Measurements from ENCODE around the gene EIF3L. TPM values are rescaled to one million over a fixed set of nuclear protein-coding genes. Genes with fewer than 3 reads are reported as not detected.
A peak's percentile ranks its signal among the peaks of the same experiment; 100 is the strongest.

The EIF3L gene
- total RNA-seq, 2 donors from 2014 or later = 358 to 451 TPM

DNA sequence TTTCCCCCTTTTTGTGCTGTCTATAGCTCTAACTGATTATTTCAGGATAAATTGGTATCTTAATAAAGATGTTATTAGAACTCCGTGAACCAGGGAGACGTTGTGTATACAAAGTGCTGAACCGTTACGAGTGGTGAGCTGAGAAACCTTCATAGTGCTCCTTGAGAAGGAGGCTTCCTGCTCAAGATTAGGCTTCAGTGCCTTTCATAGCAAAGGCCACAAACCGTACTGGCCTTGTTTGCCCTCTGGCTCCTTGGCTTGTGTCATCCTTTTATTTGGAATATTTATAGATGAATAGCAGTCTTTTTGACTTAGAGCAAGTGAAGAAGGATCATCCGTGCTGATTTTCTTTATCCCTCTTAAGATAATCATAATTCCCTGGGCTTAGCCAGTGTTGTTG is 16.3 kb downstream of the EIF3L start:
- Histone ChIP-seq H3K27me3 (no peaks in the 10 kb centered on the region), H3K4me3 (no peak overlapping the region), H3K27ac (no peak overlapping the region), H3K9ac (ENCODE audit: low read depth in 2 of 2, low read length in 2 of 2) (no peak overlapping the region), H3K9me3 (no peaks in the 10 kb centered on the region), H3K4me1 (no peaks in the 10 kb centered on the region), H3K36me3 (peaks cover 29% of the 10 kb centered on the region)
- TF ChIP-seq, protein P1, sequence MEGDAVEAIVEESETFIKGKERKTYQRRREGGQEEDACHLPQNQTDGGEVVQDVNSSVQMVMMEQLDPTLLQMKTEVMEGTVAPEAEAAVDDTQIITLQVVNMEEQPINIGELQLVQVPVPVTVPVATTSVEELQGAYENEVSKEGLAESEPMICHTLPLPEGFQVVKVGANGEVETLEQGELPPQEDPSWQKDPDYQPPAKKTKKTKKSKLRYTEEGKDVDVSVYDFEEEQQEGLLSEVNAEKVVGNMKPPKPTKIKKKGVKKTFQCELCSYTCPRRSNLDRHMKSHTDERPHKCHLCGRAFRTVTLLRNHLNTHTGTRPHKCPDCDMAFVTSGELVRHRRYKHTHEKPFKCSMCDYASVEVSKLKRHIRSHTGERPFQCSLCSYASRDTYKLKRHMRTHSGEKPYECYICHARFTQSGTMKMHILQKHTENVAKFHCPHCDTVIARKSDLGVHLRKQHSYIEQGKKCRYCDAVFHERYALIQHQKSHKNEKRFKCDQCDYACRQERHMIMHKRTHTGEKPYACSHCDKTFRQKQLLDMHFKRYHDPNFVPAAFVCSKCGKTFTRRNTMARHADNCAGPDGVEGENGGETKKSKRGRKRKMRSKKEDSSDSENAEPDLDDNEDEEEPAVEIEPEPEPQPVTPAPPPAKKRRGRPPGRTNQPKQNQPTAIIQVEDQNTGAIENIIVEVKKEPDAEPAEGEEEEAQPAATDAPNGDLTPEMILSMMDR (IDR thresholded peaks at IDR 0.05) = no peak
- DNase-seq = no peak
- intact Hi-C loops (cut with DNase I) = no loop called here

DNA sequence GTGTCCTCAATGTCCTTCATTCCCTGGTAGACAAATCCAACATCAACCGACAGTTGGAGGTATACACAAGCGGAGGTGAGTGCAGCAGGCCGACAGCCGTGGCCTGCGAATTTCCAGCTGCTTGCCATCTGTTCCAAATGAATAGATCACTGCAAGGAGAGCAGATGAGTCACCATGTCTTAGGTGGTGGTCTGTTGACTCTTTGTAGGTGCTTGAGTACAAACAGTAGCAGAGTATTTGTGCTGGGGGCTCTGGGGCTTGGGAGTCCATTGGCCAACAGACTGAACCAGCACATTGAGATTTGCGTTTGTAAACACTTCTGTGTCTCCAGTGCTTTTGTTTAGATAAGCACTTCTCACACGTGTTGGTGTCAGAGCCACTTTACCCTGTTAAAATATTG is 21.1 kb downstream of the EIF3L start:
- TF ChIP-seq, protein P1 (IDR thresholded peaks at IDR 0.05) = no peak
- intact Hi-C loops (cut with DNase I) = no loop called here
- no peak overlapping the region for H3K27ac ChIP-seq
- H3K36me3 ChIP-seq = peaks cover 39% of the 10 kb centered on the region
- no peak for DNase-seq
- no peak overlapping the region for H3K4me3 ChIP-seq
- no peak overlapping the region for H3K9ac ChIP-seq (ENCODE audit: low read depth in 2 of 2, low read length in 2 of 2)
- no peaks in the 10 kb centered on the region for H3K4me1 ChIP-seq
- no peaks in the 10 kb centered on the region for H3K27me3 ChIP-seq
- no peaks in the 10 kb centered on the region for H3K9me3 ChIP-seq

DNA sequence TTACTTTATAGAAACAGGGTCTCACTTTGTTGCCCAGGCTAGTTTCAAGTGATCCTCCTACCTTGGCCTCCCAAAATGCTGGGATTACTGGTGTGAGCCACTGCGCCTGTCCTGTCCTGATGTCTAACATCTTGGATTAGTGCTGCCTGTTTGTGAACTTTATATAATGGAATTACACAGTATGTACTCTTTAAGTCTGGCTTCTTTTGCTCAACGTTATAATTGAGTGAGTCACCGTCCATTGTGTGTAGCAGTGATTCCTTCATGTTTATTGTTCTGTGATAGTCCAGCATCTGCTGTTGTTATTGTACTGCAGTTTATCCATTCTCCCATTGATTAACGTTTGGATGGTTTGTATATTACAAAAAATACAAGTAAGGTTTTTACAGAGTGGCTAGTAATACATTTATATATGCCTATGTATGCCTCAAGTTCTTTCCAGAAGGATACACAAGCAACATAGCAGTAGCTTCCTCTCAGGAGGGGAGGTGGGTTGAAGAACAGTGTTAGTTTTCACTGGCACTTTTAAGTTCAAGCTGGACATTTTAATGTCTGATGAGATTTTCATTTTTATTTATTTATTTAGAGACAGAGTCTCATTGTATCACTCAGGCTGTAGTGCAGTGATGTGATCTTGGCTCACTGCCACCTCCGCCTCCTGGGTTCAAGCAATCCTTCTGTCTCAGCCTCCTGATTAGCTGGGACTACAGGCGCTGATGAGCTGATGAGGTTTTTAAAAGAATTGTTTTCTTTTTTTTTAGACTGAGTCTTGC is 31.6 kb downstream of the EIF3L start:
- TF ChIP-seq, protein P1 (IDR thresholded peaks at IDR 0.05) = no peak
- Histone ChIP-seq H3K9me3 (no peaks in the 10 kb centered on the region), H3K27me3 (no peaks in the 10 kb centered on the region), H3K27ac (no peak overlapping the region), H3K4me1 (no peaks in the 10 kb centered on the region), H3K9ac (ENCODE audit: low read depth in 2 of 2, low read length in 2 of 2) (no peak overlapping the region), H3K36me3 (peaks cover 13% of the 10 kb centered on the region), H3K4me3 (no peak overlapping the region)
- intact Hi-C loops (cut with DNase I) = no loop called here
- DNase-seq = no peak

DNA sequence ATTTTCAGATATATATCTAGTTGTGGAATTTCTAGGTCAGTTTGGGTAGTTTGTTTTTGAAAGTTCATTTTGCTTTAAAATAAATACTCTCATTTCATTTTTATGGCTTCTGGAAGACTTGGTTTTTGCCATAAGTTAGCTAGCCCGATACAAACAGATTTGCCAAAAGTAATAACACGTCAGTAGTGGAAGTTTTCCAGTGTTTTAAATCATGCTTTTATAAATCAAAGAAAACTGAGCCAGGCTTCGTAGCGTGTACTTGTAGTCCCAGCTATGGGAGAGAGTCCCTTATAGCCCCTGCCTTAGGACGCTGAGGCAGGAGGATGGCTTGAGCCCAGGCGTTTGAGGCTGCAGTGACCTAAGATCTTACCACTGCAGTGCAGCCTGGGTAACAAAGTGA is 35.2 kb downstream of the EIF3L start:
- H3K4me1 ChIP-seq = no peaks in the 10 kb centered on the region
- intact Hi-C loops (cut with DNase I) = no loop called here

DNA sequence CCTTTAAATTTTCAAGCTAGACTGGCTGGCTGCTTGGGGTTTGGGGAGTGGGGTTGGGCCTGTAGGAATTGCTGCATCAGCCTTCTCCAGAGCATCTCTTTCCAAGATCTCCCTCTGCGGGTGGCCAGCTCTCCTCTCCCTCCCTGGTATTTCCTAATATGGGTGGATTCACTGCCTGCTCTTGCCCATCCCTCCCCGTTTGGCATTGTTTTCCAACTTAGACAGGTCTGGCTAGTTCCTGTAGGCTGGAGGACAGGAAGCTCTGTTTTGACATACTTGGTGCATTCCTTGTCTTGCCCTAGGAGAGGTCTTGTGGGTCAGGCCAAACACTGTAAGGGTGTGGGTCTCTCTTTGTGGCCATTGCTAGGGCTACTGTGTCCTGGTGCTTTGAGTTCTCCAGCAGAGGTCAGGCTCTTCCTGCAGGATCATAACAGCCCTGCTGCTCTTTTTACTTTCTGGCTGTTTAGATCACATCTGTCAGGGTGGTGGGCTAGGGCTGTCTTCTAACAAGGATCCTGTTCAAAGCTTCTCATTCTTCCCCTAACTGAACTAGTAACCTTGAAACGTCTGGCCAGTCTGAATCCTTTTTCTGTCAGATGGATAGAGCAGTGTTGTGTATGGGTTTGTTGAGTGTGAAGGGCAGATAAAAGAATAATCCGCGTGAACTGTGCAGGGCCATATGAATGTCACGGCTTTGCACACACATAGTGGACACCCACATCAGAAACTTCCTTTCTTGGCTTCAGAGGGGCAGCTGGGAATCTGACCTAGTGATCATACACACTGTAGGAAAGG is 38.6 kb downstream of the EIF3L start:
- H3K36me3 ChIP-seq = peaks cover 5% of the 10 kb centered on the region
- peak; percentile 36 for DNase-seq
- H3K27me3 ChIP-seq = no peaks in the 10 kb centered on the region
- H3K9ac ChIP-seq (ENCODE audit: low read depth in 2 of 2, low read length in 2 of 2) = no peak overlapping the region
- TF ChIP-seq, protein P1 (IDR thresholded peaks at IDR 0.05) = no peak
- H3K27ac ChIP-seq = no peak overlapping the region
- no peak overlapping the region for H3K4me3 ChIP-seq
- intact Hi-C loops (cut with DNase I) = no loop called here
- H3K4me1 ChIP-seq = no peaks in the 10 kb centered on the region
- H3K9me3 ChIP-seq = no peaks in the 10 kb centered on the region

More for the DNA sequence above, 35.2 kb downstream of the EIF3L start:
- Histone ChIP-seq H3K27ac (no peak overlapping the region), H3K4me3 (no peak overlapping the region), H3K9me3 (no peaks in the 10 kb centered on the region), H3K9ac (ENCODE audit: low read depth in 2 of 2, low read length in 2 of 2) (no peak overlapping the region), H3K27me3 (no peaks in the 10 kb centered on the region), H3K36me3 (peaks cover 5% of the 10 kb centered on the region)
- DNase-seq = no peak
- TF ChIP-seq, protein P1 (IDR thresholded peaks at IDR 0.05) = no peak

Data from colonic mucosa (tissue), 4 donors.